ENCODE data around the gene SDHA.

- no peak for TF ChIP-seq GABPB1 (CRISPR knock-in tag; IDR thresholded peaks at IDR 0.05)
- no peak for TF ChIP-seq BRCA1 (CRISPR knock-in tag; IDR thresholded peaks at IDR 0.05)
- TF ChIP-seq MAX (IDR thresholded peaks at IDR 0.05) = no peak
- no peak for TF ChIP-seq MXD1 (CRISPR knock-in tag; IDR thresholded peaks at IDR 0.05)
- TF ChIP-seq ZNF121 (CRISPR knock-in tag; IDR thresholded peaks at IDR 0.05) = no peak
These were observed 34.4 kb downstream of the SDHA start for GRCh38 chr5:252546-252945.
